NCI-H1092 (cell line): ENCODE data around the gene PPP1R9B.

Experiments used
- DNase-seq: peaks from one replicate; lab custom pipeline; 2025; lab: John Stamatoyannopoulos, UW

The PPP1R9B gene

GRCh38 chr17:50155115-50155819 lies 4.8 kb upstream of the PPP1R9B start:
- DNase-seq = no peak

DNA sequence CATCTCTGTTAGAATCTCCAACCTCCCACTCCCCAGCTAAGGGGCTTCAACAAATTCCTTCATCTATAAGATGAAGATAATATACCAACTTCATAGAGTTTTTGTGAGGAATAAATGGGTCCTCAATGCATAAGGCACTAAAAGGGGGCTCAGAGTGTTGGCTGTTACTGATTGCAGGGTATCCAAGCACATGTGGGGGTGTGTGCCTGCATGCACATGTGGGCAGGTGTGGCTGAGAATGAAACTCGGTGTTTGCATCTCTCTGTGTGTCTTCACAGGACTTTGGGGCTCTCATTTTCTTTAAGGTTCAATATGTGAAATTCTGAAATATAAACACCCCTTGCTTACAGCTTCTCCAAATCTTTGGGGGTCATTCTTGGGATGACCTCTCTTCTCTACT lies 4.1 kb upstream of the PPP1R9B start:
- DNase-seq = no peak

GRCh38 chr17:50153650-50154575 lies 3.4 kb upstream of the PPP1R9B start:
- DNase-seq = no peak

- no peak for DNase-seq
Measured at GRCh38 chr17:50152736-50153135, 2.3 kb upstream of the PPP1R9B start.

DNA sequence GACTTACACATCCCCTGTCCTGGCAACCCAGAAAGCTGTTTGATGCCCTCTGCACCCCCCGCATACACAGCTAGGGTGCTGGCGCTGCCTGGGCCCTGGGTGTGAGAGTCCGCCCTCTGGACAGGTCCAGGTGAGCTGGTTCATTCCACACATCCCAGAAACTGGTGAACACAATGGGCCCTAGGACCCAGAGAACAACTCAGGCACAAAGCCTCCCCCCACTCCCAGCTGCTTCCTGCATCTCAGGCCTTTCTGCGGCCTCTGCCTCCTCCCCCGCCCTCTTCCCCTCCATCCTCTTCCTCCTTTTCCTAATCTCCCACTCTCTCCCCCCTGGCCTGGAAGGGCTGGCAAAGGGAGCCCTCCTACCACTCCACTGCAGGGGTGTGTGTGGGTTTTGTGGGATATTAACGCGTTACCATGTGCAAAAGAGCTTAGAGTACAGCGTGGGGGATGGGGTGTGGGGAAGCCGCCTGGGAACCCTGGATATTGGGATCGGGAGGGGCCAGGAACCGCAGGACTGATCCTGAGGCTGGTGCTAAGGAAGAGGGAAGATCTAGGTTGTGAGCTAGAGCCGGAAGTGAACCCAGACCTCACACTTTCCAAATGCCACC lies 1.6 kb upstream of the PPP1R9B start:
- DNase-seq = peak; percentile 63

DNA sequence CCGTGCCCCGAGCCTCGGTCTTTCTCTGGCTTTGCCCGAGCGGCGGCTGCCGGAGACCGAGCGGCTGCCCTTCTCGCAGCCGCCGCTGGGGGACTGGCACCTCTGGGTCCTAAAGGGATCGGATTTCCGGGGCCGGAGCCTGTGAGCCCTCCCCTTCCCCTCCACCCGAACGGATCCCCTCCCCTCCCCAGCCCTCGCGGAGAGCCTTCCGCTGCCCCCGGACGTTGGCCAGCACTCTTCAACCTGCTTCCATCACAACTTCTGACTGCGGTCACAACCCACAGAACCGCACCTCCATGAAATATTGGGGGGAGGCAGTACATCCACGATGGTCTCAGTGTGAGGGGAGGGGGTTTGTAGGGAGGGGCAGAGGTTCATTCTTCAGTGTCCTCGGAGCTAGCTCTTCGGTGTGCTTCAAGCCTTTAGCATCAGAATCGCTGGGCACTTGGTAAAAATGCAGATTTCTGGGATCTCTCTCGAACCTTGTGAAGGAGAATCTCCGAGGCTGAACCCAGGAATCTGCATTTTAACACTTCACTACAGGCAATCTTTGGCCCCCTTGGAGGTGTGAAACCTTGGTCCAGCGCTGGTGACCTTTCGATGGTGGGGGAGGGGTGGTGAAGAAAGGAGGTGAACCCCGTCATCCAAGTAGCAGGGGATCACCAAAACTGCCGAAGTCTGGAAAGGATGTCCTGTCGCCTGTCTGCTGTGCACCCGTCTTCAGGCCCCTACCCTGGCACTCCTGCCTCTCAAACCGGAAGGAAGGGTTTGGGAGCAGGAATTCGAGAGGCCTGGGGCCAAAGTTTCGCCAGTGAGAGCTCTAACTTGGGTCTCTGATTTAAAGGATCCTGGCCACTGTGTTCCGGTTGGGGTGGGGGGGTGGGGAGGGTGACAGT lies 812 bp upstream of the PPP1R9B start:
- peak; percentile 78 for DNase-seq

GRCh38 chr17:50149417-50150353 lies 792 bp downstream of the PPP1R9B start:
- DNase-seq = no peak

DNA sequence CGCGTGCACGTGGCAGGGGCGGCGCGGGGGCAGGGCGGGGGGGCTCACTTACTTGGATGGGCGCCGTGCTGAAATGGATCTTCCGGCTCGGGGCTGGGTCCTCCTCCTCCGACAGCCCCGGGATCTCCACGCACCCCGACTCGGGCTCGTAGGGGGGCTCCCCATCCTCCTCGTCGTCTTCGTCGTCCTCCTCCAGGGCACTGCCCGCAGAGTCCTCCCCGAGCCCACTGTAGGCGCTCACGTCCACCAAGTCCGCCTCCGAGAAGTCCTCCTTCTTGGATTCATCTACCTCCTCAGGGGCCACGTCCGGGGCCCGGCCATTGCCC lies 1.4 kb downstream of the PPP1R9B start:
- no peak for DNase-seq

- no peak for DNase-seq
Measured at GRCh38 chr17:50148226-50149090, 2.0 kb downstream of the PPP1R9B start.

DNA sequence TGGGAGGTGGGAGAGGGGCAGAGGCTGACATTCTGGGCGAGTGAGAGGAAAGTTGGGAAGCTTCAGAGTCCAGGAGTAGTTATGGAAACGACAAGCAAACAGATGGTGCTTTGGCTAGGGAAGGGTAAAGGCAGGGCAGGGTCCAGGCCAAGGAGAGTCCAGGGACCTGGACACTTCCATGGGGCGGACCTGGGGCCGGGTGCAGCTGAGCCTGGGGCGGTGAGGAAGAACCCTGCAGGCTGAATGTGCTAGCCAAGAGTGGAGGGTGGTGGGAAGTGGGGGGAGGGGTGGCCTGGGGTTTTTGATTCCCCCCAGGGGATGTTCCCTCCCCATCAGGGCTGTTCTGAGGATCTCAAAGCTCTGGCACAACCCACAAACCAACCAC lies 2.6 kb downstream of the PPP1R9B start:
- no peak for DNase-seq

- DNase-seq = no peak
Measured at GRCh38 chr17:50146927-50147665, 3.4 kb downstream of the PPP1R9B start.

DNA sequence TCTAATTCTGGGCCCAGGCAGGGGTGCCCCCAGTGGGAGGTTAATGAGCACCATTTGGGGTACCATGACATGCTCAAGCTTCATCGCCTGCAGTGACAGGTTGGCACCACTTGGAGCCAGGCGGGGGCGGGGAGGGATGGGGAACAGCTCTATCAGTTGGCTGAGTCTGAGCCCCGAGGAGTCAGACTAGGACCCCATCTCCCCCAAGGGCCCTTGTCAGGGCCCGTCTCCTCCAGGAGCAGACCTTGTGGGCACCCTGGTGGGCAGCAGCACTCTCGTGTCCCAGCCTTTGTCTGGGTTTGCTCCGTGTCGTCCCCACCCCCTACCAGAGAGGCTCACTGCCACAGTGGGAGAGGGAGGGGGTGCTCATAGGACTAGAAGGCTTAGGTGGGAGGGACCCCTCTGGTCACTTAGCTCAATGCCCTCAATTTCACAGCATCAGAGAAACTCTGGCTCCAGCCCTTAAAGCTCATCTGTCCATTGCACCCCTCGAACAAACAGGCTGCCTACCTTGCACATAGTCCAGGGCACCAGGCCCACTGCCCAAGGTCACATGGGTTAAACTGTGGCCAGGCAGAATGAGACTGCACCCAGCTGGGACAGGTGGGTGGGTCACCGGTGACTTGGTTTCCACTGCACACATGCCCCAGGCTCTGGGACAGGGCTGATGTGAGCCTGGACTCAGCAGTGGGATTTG lies 4.1 kb downstream of the PPP1R9B start:
- DNase-seq = no peak

DNA sequence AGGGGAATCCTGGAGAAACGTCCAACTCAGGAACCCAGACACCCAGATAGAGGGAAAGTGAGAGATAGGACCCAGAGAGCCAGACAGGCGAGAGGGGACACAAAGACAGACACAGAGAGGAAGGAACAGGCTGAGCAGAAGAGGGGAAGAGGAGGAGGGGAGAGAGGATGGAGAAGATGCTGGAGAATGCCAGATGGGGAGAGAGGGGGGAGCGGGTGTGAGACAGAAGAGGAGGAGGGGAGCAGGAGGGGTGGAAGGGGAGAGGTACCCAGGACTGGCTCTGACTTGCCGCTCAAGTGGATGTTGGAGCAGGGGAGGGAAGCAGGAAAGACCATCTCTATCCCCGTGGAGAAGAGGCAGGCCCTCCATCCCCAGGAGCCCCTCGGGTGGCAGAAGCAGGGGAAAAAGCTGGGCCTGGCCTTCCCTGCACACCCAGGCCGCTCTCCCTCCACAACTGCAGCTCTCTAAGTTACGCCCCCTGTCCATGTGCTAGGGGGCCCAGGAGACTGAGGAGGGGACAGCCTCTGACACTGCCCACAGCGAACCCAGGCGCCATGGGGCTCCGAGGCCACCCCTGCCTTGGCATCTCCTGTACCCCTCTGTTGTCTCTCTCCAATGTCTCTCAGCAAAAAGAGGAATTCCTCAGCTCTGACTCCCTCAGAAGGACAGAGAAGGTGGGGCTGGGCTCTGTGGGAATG lies 4.8 kb downstream of the PPP1R9B start:
- no peak for DNase-seq

GRCh38 chr17:50144845-50145531 lies 5.5 kb downstream of the PPP1R9B start:
- no peak for DNase-seq

- DNase-seq = no peak
Measured at GRCh38 chr17:50144355-50144754, 6.1 kb downstream of the PPP1R9B start.

DNA sequence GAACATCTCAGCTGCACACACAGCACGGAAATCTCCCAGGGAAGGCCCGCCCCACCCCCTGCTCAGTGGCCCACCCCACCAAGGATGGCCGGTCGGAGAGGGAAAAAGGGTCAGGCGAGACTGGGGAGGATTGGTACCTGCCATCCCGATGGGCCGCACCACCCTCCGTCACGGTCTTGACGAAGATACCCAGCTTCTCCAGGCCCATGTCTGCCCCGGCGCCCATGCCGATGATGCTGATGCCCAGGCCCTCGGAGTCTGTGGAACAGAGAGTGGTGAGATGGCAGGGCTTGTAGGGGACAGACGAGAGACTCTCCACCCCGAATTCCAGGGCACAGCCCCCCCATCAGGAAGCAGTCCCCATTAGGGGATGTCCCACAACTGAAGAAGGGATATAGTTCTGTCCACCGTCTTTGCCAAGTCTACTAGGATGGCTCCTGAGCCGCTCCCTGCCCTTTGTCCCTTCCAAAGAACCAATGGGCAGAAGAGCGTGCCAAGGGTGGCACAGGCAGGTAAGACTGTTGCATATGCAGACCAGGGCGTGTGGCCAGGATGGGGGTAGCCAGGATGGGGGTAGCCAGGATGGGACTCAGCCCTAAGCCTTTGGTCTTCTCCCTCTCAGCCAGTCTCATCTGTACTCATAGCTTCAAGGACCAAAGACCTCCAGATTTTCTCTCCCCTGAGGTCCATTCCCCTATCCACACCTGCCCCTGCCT lies 6.9 kb downstream of the PPP1R9B start:
- no peak for DNase-seq

DNA sequence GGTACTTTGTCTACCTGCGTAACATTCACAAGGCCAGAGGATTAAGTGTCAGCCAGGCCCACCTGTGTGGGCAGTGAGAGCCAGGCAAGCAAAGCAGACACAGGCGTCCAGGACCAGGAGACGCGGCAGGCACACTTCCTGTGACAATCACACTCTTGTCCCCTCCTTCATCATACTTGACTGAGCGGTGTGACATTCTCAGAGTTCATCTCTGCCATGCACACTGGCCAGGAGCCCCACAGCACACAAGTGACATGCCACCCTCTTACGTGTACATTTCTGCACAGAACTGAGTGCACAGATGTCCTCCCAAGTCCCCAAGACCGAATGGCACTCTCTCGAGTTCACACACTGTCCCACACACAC lies 8.7 kb downstream of the PPP1R9B start:
- DNase-seq = no peak
